HG02642 (cell line): ENCODE measurements around the gene PTPRG.

ENCODE experiments used
- ATAC-seq: cut with Tn5 transposase; IDR thresholded peaks from one replicate; pipeline ENCODE4 v1.9.1; 2021; ENCODE audit warnings: mild to moderate bottlenecking; ENCODE audit not compliant: unreplicated experiment, poor library complexity

PTPRG gene

GRCh38 chr3:62144482-62144881 lies 583.1 kb downstream of the PTPRG start:
- ATAC-seq, result no peak

- no peak for ATAC-seq
These were observed 583.9 kb downstream of the PTPRG start for GRCh38 chr3:62145086-62145757.

GRCh38 chr3:62149539-62149938 lies 588.2 kb downstream of the PTPRG start:
- ATAC-seq, result no peak

GRCh38 chr3:62149962-62150361 lies 588.6 kb downstream of the PTPRG start:
- no peak for ATAC-seq

- no peak for ATAC-seq
These were observed 590.2 kb downstream of the PTPRG start for GRCh38 chr3:62151591-62151990.

- no peak for ATAC-seq
These were observed 591.9 kb downstream of the PTPRG start for GRCh38 chr3:62153231-62153630.

GRCh38 chr3:62154457-62155148 lies 593.2 kb downstream of the PTPRG start:
- ATAC-seq, result no peak

- no peak for ATAC-seq
These were observed 597.8 kb downstream of the PTPRG start for GRCh38 chr3:62159056-62159708.

GRCh38 chr3:62159709-62160092 lies 598.3 kb downstream of the PTPRG start:
- no peak for ATAC-seq

GRCh38 chr3:62161371-62161770 lies 600.0 kb downstream of the PTPRG start:
- no peak for ATAC-seq

GRCh38 chr3:62164196-62164595 lies 602.8 kb downstream of the PTPRG start:
- no peak for ATAC-seq

- no peak for ATAC-seq
These were observed 603.4 kb downstream of the PTPRG start for GRCh38 chr3:62164746-62165145.

GRCh38 chr3:62167566-62168262 lies 606.3 kb downstream of the PTPRG start:
- ATAC-seq, result no peak

- no peak for ATAC-seq
These were observed 607.0 kb downstream of the PTPRG start for GRCh38 chr3:62168356-62168755.

- no peak for ATAC-seq
These were observed 608.7 kb downstream of the PTPRG start for GRCh38 chr3:62169906-62170660.

GRCh38 chr3:62171789-62172188 lies 610.4 kb downstream of the PTPRG start:
- ATAC-seq, result no peak

GRCh38 chr3:62172199-62172598 lies 610.8 kb downstream of the PTPRG start:
- ATAC-seq, result no peak

- ATAC-seq, result no peak
These were observed 612.7 kb downstream of the PTPRG start for GRCh38 chr3:62173939-62174515.

- ATAC-seq, result no peak
These were observed 613.8 kb downstream of the PTPRG start for GRCh38 chr3:62175161-62175560.

GRCh38 chr3:62178032-62178431 lies 616.7 kb downstream of the PTPRG start:
- ATAC-seq, result no peak
